Parathyroid adenoma (tissue), 2 donors: Measurements from ENCODE around the gene CAPN5.

Source experiments
- H2AFZ ChIP-seq: fragments of 300-600 bp; sonication (generic); one replicate; pipeline ENCODE4 v1.7.0; 2017; ENCODE audit warnings: antibody characterized with exemption, mild to moderate bottlenecking
- H3K27ac ChIP-seq: fragments of 300-600 bp; sonication (generic); one replicate; pipeline ENCODE4 v1.7.0; 2017
- H3K27me3 ChIP-seq: fragments of 300-600 bp; sonication (generic); one replicate; pipeline ENCODE4 v1.7.0; 2017; ENCODE audit warnings: low read length; ENCODE audit not compliant: control insufficient read depth, insufficient read depth
- H3K36me3 ChIP-seq: fragments of 300-600 bp; sonication (generic); one replicate; pipeline ENCODE4 v1.7.0; 2017; ENCODE audit warnings: low read length; ENCODE audit not compliant: control insufficient read depth, insufficient read depth
- H3K4me1 ChIP-seq: fragments of 300-600 bp; sonication (generic); one replicate; pipeline ENCODE4 v1.7.0; 2017; ENCODE audit warnings: control low read depth
- H3K4me2 ChIP-seq: fragments of 300-600 bp; sonication (generic); one replicate; pipeline ENCODE4 v1.7.0; 2017; ENCODE audit warnings: low read length
- H3K4me3 ChIP-seq: fragments of 300-600 bp; sonication (generic); one replicate; pipeline ENCODE4 v1.7.0; 2017; ENCODE audit warnings: low read depth, low read length
- H3K79me2 ChIP-seq: fragments of 300-600 bp; sonication (generic); one replicate; pipeline ENCODE4 v1.7.0; 2017; ENCODE audit warnings: control low read depth
- H3K9ac ChIP-seq: fragments of 300-600 bp; sonication (generic); one replicate; pipeline ENCODE4 v1.7.0; 2017; ENCODE audit warnings: mild to moderate bottlenecking
- H3K9me3 ChIP-seq: fragments of 300-600 bp; sonication (generic); one replicate; pipeline ENCODE4 v1.7.0; 2017; ENCODE audit warnings: low read length; ENCODE audit not compliant: control insufficient read depth
- CTCF ChIP-seq: fragments of 300-600 bp; sonication (generic); IDR thresholded peaks from one replicate; pipeline ENCODE4 v1.7.0; 2017; ENCODE audit warnings: antibody characterized with exemption, mild to moderate bottlenecking
- donor health status: primary hyperparathyroidism.

Gene CAPN5

GRCh38 chr11:77112641-77113381 is 46.0 kb downstream of the CAPN5 start:
- H3K4me2 ChIP-seq = no peak overlapping the region
- no peak for TF ChIP-seq CTCF
- no peaks in the 10 kb centered on the region for H3K36me3 ChIP-seq
- no peak overlapping the region for H3K27ac ChIP-seq
- no peaks in the 10 kb centered on the region for H3K9me3 ChIP-seq
- no peaks in the 10 kb centered on the region for H3K4me1 ChIP-seq
- no peak overlapping the region for H3K4me3 ChIP-seq
- H3K27me3 ChIP-seq = no peaks in the 10 kb centered on the region
- no peaks in the 10 kb centered on the region for H3K79me2 ChIP-seq
- no peak overlapping the region for H3K9ac ChIP-seq
- no peak overlapping the region for H2AFZ ChIP-seq

- Histone ChIP-seq H3K36me3 (no peaks in the 10 kb centered on the region), H2AFZ (no peak overlapping the region), H3K4me1 (no peaks in the 10 kb centered on the region), H3K9ac (no peak overlapping the region), H3K4me2 (no peak overlapping the region), H3K4me3 (no peak overlapping the region), H3K9me3 (no peaks in the 10 kb centered on the region), H3K79me2 (no peaks in the 10 kb centered on the region), H3K27ac (no peak overlapping the region), H3K27me3 (no peaks in the 10 kb centered on the region)
- peak; percentile 28 for TF ChIP-seq CTCF
Observed at GRCh38 chr11:77113382-77114088, 46.8 kb downstream of the CAPN5 start.

- H2AFZ ChIP-seq = no peak overlapping the region
- H3K79me2 ChIP-seq = no peaks in the 10 kb centered on the region
- no peaks in the 10 kb centered on the region for H3K27me3 ChIP-seq
- no peaks in the 10 kb centered on the region for H3K36me3 ChIP-seq
- H3K4me3 ChIP-seq = no peak overlapping the region
- H3K9ac ChIP-seq = no peak overlapping the region
- H3K9me3 ChIP-seq = no peaks in the 10 kb centered on the region
- H3K4me1 ChIP-seq = no peaks in the 10 kb centered on the region
- no peak for TF ChIP-seq CTCF
- no peak overlapping the region for H3K4me2 ChIP-seq
- H3K27ac ChIP-seq = no peak overlapping the region
Observed at GRCh38 chr11:77114089-77114463, 47.3 kb downstream of the CAPN5 start.

- H3K27me3 ChIP-seq = no peaks in the 10 kb centered on the region
- no peak for TF ChIP-seq CTCF
- no peaks in the 10 kb centered on the region for H3K79me2 ChIP-seq
- no peak overlapping the region for H3K4me2 ChIP-seq
- H3K4me3 ChIP-seq = no peak overlapping the region
- no peaks in the 10 kb centered on the region for H3K9me3 ChIP-seq
- H3K27ac ChIP-seq = no peak overlapping the region
- H2AFZ ChIP-seq = no peak overlapping the region
- H3K36me3 ChIP-seq = no peaks in the 10 kb centered on the region
- H3K9ac ChIP-seq = no peak overlapping the region
- no peaks in the 10 kb centered on the region for H3K4me1 ChIP-seq
Observed at GRCh38 chr11:77115181-77115611, 48.4 kb downstream of the CAPN5 start.
